ENCODE measurements around the gene SLC1A5.

Gene SLC1A5

GRCh38 chr19:46745030-46745429 lies 43.4 kb downstream of the SLC1A5 start:
- no peak for DNase-seq (ENCODE audit: extremely low read depth, low read depth)
- TF ChIP-seq CTCF (IDR thresholded peaks at IDR 0.05; ENCODE audit: low read depth, low read length) = no peak

GRCh38 chr19:46744005-46744691 lies 44.2 kb downstream of the SLC1A5 start:
- no peak for TF ChIP-seq CTCF (IDR thresholded peaks at IDR 0.05; ENCODE audit: low read depth, low read length)
- no peak for DNase-seq (ENCODE audit: extremely low read depth, low read depth)

GRCh38 chr19:46742926-46743480 lies 45.4 kb downstream of the SLC1A5 start:
- TF ChIP-seq CTCF (IDR thresholded peaks at IDR 0.05; ENCODE audit: low read depth, low read length) = no peak
- no peak for DNase-seq (ENCODE audit: extremely low read depth, low read depth)

GRCh38 chr19:46741447-46741846 lies 46.9 kb downstream of the SLC1A5 start:
- DNase-seq (ENCODE audit: extremely low read depth, low read depth) = no peak
- TF ChIP-seq CTCF (IDR thresholded peaks at IDR 0.05; ENCODE audit: low read depth, low read length) = no peak

- no peak for TF ChIP-seq CTCF (IDR thresholded peaks at IDR 0.05; ENCODE audit: low read depth, low read length)
- DNase-seq (ENCODE audit: extremely low read depth, low read depth) = no peak
Observed at GRCh38 chr19:46739290-46739771, 49.1 kb downstream of the SLC1A5 start.

GRCh38 chr19:46737761-46738171 lies 50.6 kb downstream of the SLC1A5 start:
- no peak for TF ChIP-seq CTCF (IDR thresholded peaks at IDR 0.05; ENCODE audit: low read depth, low read length)
- no peak for DNase-seq (ENCODE audit: extremely low read depth, low read depth)

GRCh38 chr19:46737298-46737654 lies 51.1 kb downstream of the SLC1A5 start:
- TF ChIP-seq CTCF (IDR thresholded peaks at IDR 0.05; ENCODE audit: low read depth, low read length) = no peak
- no peak for DNase-seq (ENCODE audit: extremely low read depth, low read depth)
